ENCODE results near the gene PIEZO1. TPM values are rescaled to one million over a fixed set of nuclear protein-coding genes. Genes with fewer than 3 reads are reported as not detected.

Gene PIEZO1
- total RNA-seq, 1 experiment from 2014 or later = 224 TPM

DNA sequence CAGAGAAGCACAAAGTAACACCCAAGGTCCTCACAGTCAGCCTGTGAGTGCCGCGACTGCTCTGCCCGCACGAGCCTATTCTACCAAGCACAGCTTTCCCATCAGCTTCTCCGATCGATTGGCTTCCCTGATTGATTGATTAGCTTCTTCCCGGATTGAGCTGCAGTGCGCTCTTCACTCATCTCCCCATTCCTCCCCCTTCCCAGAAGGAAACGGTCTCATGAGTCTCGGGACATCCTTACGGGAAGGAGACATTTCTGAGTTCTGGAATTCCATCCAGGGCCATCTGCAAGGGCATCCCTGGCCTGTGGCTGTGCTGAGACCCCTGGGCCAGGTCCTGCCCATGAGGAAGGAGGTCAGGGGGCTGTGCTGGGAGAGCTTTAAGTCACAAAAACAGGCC, 18.0 kb downstream of the PIEZO1 start:
- POLR2A ChIA-PET = no interaction called here
- CTCF ChIA-PET = interaction anchor here (1.4 kb wide), 1 partner anchor 29 kb away, joined by 3 read pairs; no protein-coding TSS in a partner anchor
- H3K4me2 ChIP-seq (ENCODE audit: low read length) = no peak overlapping the region
- no peaks in the 10 kb centered on the region for H3K27me3 ChIP-seq (ENCODE audit: insufficient read depth, low read length)
- H2AFZ ChIP-seq (ENCODE audit: low read depth, low read length, poor library complexity, severe bottlenecking) = no peak overlapping the region
- no TSS peak for BruUV-seq (replicated peaks)
- H4K20me1 ChIP-seq (ENCODE audit: insufficient read depth) = peaks cover 19% of the 10 kb centered on the region; the same call in 1 of the 2 replicates
- ATAC-seq (no peak), DNase-seq (ENCODE audit: low read depth, low spot score) (no peak)
- H3K79me2 ChIP-seq (ENCODE audit: insufficient read depth, low read length) = peaks cover 99% of the 10 kb centered on the region
- H3K9me3 ChIP-seq (ENCODE audit: control insufficient read depth in 1 of 2, insufficient read depth in 1 of 2, low read depth in 1 of 2, low read length in 2 of 2) = no peaks in the 10 kb centered on the region
- no peaks in the 10 kb centered on the region for H3K9me2 ChIP-seq (ENCODE audit: insufficient read depth)
- H3K36me3 ChIP-seq (ENCODE audit: control insufficient read depth in 1 of 2, insufficient read depth in 2 of 2, low read length in 2 of 2) = peaks cover 2 to 19% of the 10 kb centered on the region in 2 experiments; a peak in 1 of 4 replicates
- RAD21 ChIA-PET (ENCODE audit: low non-redundant PET in 1 of 2, low total read pairs in 2 of 2, uncharacterized antibody in 2 of 2, unreplicated experiment in 2 of 2) = no interaction called here
- intact Hi-C loops (cut with micrococcal nuclease) = no loop called here
- TF ChIP-seq EZH2phosphoT487 (IDR thresholded peaks at IDR 0.05; ENCODE audit: borderline replicate concordance) (no peak), ZFX (IDR thresholded peaks at IDR 0.05) (no peak), YY1 (IDR thresholded peaks at IDR 0.05; ENCODE audit: extremely low read depth, insufficient replicate concordance, low read depth, low read length) (no peak), ELF1 (IDR thresholded peaks at IDR 0.05; ENCODE audit: borderline replicate concordance, low read depth) (no peak), POLR2AphosphoS5 (IDR thresholded peaks at IDR 0.05; ENCODE audit: low read depth, low read length) (no peak), SP1 (IDR thresholded peaks at IDR 0.05; ENCODE audit: low read depth) (no peak), POLR2A (IDR thresholded peaks at IDR 0.05; ENCODE audit: borderline replicate concordance, extremely low read depth, insufficient read depth, insufficient read length) (no peak), CEBPB (IDR thresholded peaks at IDR 0.05; ENCODE audit: low read depth) (no peak)
- TF ChIP-seq, protein P1, sequence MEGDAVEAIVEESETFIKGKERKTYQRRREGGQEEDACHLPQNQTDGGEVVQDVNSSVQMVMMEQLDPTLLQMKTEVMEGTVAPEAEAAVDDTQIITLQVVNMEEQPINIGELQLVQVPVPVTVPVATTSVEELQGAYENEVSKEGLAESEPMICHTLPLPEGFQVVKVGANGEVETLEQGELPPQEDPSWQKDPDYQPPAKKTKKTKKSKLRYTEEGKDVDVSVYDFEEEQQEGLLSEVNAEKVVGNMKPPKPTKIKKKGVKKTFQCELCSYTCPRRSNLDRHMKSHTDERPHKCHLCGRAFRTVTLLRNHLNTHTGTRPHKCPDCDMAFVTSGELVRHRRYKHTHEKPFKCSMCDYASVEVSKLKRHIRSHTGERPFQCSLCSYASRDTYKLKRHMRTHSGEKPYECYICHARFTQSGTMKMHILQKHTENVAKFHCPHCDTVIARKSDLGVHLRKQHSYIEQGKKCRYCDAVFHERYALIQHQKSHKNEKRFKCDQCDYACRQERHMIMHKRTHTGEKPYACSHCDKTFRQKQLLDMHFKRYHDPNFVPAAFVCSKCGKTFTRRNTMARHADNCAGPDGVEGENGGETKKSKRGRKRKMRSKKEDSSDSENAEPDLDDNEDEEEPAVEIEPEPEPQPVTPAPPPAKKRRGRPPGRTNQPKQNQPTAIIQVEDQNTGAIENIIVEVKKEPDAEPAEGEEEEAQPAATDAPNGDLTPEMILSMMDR (IDR thresholded peaks at IDR 0.05 in 2 of 3, conservative IDR thresholded peaks at IDR 0.05 in 1 of 3; ENCODE audit: borderline replicate concordance in 1 of 3, insufficient read depth in 1 of 3, low read depth in 2 of 3, low read length in 2 of 3) = no peak
- TF ChIP-seq, protein P2, sequence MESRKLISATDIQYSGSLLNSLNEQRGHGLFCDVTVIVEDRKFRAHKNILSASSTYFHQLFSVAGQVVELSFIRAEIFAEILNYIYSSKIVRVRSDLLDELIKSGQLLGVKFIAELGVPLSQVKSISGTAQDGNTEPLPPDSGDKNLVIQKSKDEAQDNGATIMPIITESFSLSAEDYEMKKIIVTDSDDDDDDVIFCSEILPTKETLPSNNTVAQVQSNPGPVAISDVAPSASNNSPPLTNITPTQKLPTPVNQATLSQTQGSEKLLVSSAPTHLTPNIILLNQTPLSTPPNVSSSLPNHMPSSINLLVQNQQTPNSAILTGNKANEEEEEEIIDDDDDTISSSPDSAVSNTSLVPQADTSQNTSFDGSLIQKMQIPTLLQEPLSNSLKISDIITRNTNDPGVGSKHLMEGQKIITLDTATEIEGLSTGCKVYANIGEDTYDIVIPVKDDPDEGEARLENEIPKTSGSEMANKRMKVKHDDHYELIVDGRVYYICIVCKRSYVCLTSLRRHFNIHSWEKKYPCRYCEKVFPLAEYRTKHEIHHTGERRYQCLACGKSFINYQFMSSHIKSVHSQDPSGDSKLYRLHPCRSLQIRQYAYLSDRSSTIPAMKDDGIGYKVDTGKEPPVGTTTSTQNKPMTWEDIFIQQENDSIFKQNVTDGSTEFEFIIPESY (IDR thresholded peaks at IDR 0.05; ENCODE audit: extremely low read depth, insufficient replicate concordance, low read length) = no peak
- no peak overlapping the region for H3K9ac ChIP-seq (ENCODE audit: low read length)
- no peak overlapping the region; the same call in 1 of the 2 replicates for H3K27ac ChIP-seq (ENCODE audit: low read depth, low read length)
- peaks cover 45 to 96% of the 10 kb centered on the region in 2 experiments for H3K4me1 ChIP-seq (ENCODE audit: control insufficient read depth in 1 of 2, insufficient read depth in 2 of 2, low read length in 2 of 2)
- H3K4me3 ChIP-seq (replicated peaks in 1 of 2; ENCODE audit: low read depth in 1 of 2, low read length in 2 of 2) = no peak overlapping the region

Data from HCT116 (cell line).